Neural progenitor cell (in vitro differentiated cells): ENCODE data around the gene KISS1.

Experiments
- CTCF ChIP-seq: fragments of 200-600 bp; sonication (generic); IDR thresholded peaks from 2 replicates; pipeline ENCODE4 v1.5.1; 2017; ENCODE audit warnings: antibody characterized with exemption, mild to moderate bottlenecking
- EZH2 ChIP-seq: fragments of 200-600 bp; sonication (generic); IDR thresholded peaks from 2 replicates; pipeline ENCODE4 v1.6.1; 2017; ENCODE audit warnings: antibody characterized with exemption, mild to moderate bottlenecking, moderate library complexity
- EZH2phosphoT487 ChIP-seq: fragments of 200-600 bp; sonication (generic); IDR thresholded peaks from 2 replicates; pipeline ENCODE4 v1.6.1; 2017; ENCODE audit warnings: antibody characterized with exemption

- TF ChIP-seq EZH2 (no peak), CTCF (no peak), EZH2phosphoT487 (no peak)
Measured at GRCh38 chr1:204152310-204153044, 43.8 kb downstream of the KISS1 start.
